ENCODE measurements around the gene GPR68.
"Not testable (repeated sequence)": the region's sequence is repeated elsewhere in the genome, so short reads cannot be mapped to it uniquely, and the experiment has no call there.

The GPR68 gene

GRCh38 chr14:91228112-91229004, 16.1 kb downstream of the GPR68 start:
- DNase-seq (ENCODE audit: low spot score), result peak; percentile 80

- no peak for DNase-seq (ENCODE audit: low spot score)
Measured at GRCh38 chr14:91227183-91227628, 17.3 kb downstream of the GPR68 start.

- DNase-seq (ENCODE audit: low spot score), result not testable (repeated sequence)
Measured at GRCh38 chr14:91226360-91226759, 18.1 kb downstream of the GPR68 start.

- DNase-seq (ENCODE audit: low spot score), result no peak
Measured at GRCh38 chr14:91225025-91225424, 19.5 kb downstream of the GPR68 start.

- peak; percentile 58 for DNase-seq (ENCODE audit: low spot score)
Measured at GRCh38 chr14:91223028-91223783, 21.3 kb downstream of the GPR68 start.

GRCh38 chr14:91221270-91221669, 23.2 kb downstream of the GPR68 start:
- DNase-seq (ENCODE audit: low spot score), result no peak

GRCh38 chr14:91220581-91221000, 23.9 kb downstream of the GPR68 start:
- DNase-seq (ENCODE audit: low spot score), result no peak

GRCh38 chr14:91219517-91220389, 24.8 kb downstream of the GPR68 start:
- DNase-seq (ENCODE audit: low spot score), result no peak

- DNase-seq (ENCODE audit: low spot score), result no peak
Measured at GRCh38 chr14:91218014-91218413, 26.5 kb downstream of the GPR68 start.

- no peak for DNase-seq (ENCODE audit: low spot score)
Measured at GRCh38 chr14:91216731-91217226, 27.7 kb downstream of the GPR68 start.

GRCh38 chr14:91215381-91215780, 29.1 kb downstream of the GPR68 start:
- DNase-seq (ENCODE audit: low spot score), result no peak

GRCh38 chr14:91214306-91214705, 30.2 kb downstream of the GPR68 start:
- DNase-seq (ENCODE audit: low spot score), result no peak

- no peak for DNase-seq (ENCODE audit: low spot score)
Measured at GRCh38 chr14:91211017-91211416, 33.5 kb downstream of the GPR68 start.

- no peak for DNase-seq (ENCODE audit: low spot score)
Measured at GRCh38 chr14:91207008-91207407, 37.5 kb downstream of the GPR68 start.

- no peak for DNase-seq (ENCODE audit: low spot score)
Measured at GRCh38 chr14:91205459-91205858, 39.0 kb downstream of the GPR68 start.

GRCh38 chr14:91204657-91205056, 39.8 kb downstream of the GPR68 start:
- DNase-seq (ENCODE audit: low spot score), result no peak

- DNase-seq (ENCODE audit: low spot score), result peak; percentile 45
Measured at GRCh38 chr14:91202234-91202974, 42.1 kb downstream of the GPR68 start.

GRCh38 chr14:91200802-91201201, 43.7 kb downstream of the GPR68 start:
- not testable (repeated sequence) for DNase-seq (ENCODE audit: low spot score)

- no peak for DNase-seq (ENCODE audit: low spot score)
Measured at GRCh38 chr14:91197631-91198030, 46.9 kb downstream of the GPR68 start.

- DNase-seq (ENCODE audit: low spot score), result no peak
Measured at GRCh38 chr14:91195881-91196280, 48.6 kb downstream of the GPR68 start.

- no peak for DNase-seq (ENCODE audit: low spot score)
Measured at GRCh38 chr14:91193069-91193468, 51.4 kb downstream of the GPR68 start.
